ENCODE results near the gene ARID1B. TPM values are rescaled to one million over a fixed set of nuclear protein-coding genes. Genes with fewer than 3 reads are reported as not detected.

The ARID1B gene
- total and polyA plus RNA-seq, 8 donors = 16.2 to 68.0 (median 42.5) TPM

DNA sequence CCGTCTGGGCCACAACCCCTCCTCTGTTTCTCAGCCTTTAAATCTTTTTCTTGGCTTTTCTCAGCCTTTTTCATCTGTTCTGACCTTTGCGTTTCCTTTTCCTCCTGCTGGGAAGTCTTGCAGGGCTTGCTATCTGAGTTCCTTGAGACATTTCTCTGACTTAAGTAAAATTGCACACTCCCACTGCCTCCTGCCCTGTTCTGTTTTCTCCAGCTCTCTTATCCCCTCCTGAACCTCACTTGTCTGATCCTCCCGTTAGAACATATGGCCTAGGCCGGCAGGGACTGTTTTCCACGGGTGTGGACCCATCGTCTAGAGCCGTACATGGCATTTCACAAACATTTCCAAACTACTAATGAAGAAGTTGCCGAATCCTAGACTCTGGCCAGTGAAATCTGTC, 63.0 kb downstream of the ARID1B start:
- WGBS, 2 donors = 59 to 64% methylated on average over 8 of the region's 8 CpGs
- no peak for DNase-seq
- TF ChIP-seq, protein P1, sequence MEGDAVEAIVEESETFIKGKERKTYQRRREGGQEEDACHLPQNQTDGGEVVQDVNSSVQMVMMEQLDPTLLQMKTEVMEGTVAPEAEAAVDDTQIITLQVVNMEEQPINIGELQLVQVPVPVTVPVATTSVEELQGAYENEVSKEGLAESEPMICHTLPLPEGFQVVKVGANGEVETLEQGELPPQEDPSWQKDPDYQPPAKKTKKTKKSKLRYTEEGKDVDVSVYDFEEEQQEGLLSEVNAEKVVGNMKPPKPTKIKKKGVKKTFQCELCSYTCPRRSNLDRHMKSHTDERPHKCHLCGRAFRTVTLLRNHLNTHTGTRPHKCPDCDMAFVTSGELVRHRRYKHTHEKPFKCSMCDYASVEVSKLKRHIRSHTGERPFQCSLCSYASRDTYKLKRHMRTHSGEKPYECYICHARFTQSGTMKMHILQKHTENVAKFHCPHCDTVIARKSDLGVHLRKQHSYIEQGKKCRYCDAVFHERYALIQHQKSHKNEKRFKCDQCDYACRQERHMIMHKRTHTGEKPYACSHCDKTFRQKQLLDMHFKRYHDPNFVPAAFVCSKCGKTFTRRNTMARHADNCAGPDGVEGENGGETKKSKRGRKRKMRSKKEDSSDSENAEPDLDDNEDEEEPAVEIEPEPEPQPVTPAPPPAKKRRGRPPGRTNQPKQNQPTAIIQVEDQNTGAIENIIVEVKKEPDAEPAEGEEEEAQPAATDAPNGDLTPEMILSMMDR (IDR thresholded peaks at IDR 0.05) = no peak
- no peak for FAIRE-seq
- Histone ChIP-seq H3K27ac (no peak overlapping the region), H3K36me3 (no peaks in the 10 kb centered on the region), H3K9me3 (peaks cover 0 to 4% (median 0%) of the 10 kb centered on the region in 4 donors), H3K4me3 (no peak overlapping the region), H3K4me1 (peaks cover 0 to 11% (median 9%) of the 10 kb centered on the region in 3 donors), H3K27me3 (no peaks in the 10 kb centered on the region)
- ATAC-seq = peak in 1 of 4 donors; percentile 18
- intact Hi-C loops (cut with DNase I) = no loop called here

DNA sequence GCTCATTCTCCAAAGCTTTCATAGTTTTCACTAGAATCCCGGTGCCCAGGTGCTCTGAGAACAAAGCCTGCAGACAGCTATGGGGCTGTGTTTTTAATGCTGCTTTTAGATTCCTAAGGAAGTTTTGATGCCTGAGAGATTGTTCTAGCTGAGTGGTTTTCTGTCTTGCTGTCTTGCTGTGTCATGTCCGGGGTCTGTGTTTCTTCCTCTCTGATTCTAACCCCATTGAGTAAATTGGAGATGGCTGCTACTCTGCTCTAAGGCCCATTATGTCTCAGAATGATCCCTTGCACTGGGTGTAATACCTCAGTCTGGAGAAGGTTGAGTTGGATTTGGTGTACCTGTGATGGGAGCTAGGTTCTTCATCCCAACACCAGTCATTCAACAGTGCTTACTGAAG, 63.4 kb downstream of the ARID1B start:
- FAIRE-seq (no peak), DNase-seq (no peak), ATAC-seq (no peak)
- TF ChIP-seq, protein P1 (IDR thresholded peaks at IDR 0.05) = no peak
- Histone ChIP-seq H3K4me1 (peaks cover 0 to 11% (median 9%) of the 10 kb centered on the region in 3 donors), H3K9me3 (no peaks in the 10 kb centered on the region), H3K36me3 (no peaks in the 10 kb centered on the region), H3K27me3 (no peaks in the 10 kb centered on the region), H3K4me3 (no peak overlapping the region), H3K27ac (no peak overlapping the region)
- WGBS, 2 donors = 66 to 69% methylated on average over 2 of the region's 2 CpGs
- intact Hi-C loops (cut with DNase I) = no loop called here

DNA sequence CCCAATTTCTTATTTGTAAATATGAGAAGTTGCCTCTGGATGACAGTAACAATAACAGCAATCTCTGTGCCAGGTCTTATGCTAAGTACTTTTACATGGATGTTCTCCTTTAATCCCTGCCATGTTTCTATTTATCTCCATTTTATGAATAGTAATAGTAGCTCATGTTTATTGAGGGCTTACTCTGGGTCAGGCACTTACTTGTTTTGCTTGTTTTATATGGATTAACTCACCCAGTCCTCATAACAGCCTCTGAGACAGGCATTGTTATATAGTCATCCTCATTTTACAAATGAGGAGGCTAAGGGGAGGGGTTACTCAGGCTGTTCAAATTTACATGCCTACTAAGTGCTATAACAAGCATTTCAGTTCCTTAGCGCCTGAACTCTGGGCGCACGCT, 64.3 kb downstream of the ARID1B start:
- H3K4me3 ChIP-seq = no peak overlapping the region
- FAIRE-seq (no peak), DNase-seq (no peak), ATAC-seq (no peak)
- no peaks in the 10 kb centered on the region for H3K27me3 ChIP-seq
- 94 to 100% methylated on average over 3 of the region's 3 CpGs for WGBS, 2 donors
- H3K27ac ChIP-seq = no peak overlapping the region
- TF ChIP-seq, protein P1 (IDR thresholded peaks at IDR 0.05) = no peak
- intact Hi-C loops (cut with DNase I) = no loop called here
- H3K4me1 ChIP-seq = peaks cover 0 to 11% (median 9%) of the 10 kb centered on the region in 3 donors
- no peaks in the 10 kb centered on the region for H3K36me3 ChIP-seq
- H3K9me3 ChIP-seq = no peaks in the 10 kb centered on the region

DNA sequence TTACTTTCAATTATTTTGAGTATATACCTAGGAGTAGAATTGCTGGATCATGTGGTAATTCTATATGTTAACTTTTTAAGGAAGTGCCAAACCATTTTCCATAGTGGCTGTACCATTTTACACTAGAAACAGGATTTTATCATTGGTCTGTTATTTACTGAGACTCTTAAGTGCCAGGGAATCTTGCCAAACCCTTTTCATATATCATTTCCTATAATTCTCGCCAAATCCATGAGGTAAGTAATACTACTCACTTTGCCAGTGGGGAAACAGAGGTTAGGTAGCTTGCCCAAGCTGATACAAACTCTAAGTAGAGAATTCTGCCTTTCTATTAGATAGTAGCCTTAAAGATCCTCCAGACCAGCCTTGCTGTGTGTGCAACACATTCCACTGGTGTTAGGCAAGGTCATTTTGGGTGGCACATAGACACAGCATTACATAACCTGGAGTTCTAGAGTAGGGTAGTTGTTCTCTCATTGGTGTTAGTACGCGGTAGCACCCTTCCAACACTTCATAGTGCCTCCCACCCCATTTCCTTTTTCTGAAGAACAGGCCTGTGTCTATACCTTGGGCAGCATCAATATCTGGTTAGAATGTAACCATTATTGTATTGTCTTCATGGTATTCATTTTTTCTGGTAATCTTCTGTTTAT, 65.5 kb downstream of the ARID1B start:
- FAIRE-seq = no peak
- Histone ChIP-seq H3K27ac (no peak overlapping the region), H3K9me3 (no peaks in the 10 kb centered on the region), H3K4me3 (no peak overlapping the region), H3K27me3 (no peaks in the 10 kb centered on the region), H3K36me3 (no peaks in the 10 kb centered on the region), H3K4me1 (peaks cover 0 to 11% (median 9%) of the 10 kb centered on the region in 3 donors)
- TF ChIP-seq, protein P1 (IDR thresholded peaks at IDR 0.05) = no peak
- WGBS, 2 donors = 64 to 70% methylated on average over 3 of the region's 3 CpGs
- no peak for DNase-seq
- peak in 2 of 4 donors; percentile 42 to 49 for ATAC-seq
- intact Hi-C loops (cut with DNase I) = no loop called here

DNA sequence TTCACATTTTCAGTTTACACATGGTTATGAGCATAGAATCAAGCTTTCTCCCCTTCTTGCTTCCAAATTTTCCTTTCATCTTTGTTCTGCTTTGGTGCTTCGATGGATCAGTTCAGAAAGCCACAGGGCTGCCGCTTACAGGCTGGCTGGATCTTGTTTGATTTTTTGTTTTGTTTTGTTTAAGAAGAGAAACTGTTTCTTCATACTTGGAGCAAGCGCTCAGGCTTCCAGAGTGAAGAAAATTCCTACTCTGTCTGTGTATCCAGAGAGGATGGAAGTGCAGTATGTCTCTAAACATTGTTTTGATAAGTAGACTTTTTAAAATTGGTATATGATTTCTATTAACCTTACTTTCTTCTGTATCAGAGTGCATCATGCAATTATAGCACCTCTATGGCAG, 66.9 kb downstream of the ARID1B start:
- intact Hi-C loops (cut with DNase I) = no loop called here
- no peaks in the 10 kb centered on the region for H3K27me3 ChIP-seq
- no peak overlapping the region for H3K4me3 ChIP-seq
- H3K9me3 ChIP-seq = no peaks in the 10 kb centered on the region
- no peak overlapping the region for H3K27ac ChIP-seq
- peaks cover 6 to 20% (median 9%) of the 10 kb centered on the region in 3 donors for H3K4me1 ChIP-seq
- H3K36me3 ChIP-seq = no peaks in the 10 kb centered on the region
- ATAC-seq = no peak
- TF ChIP-seq, protein P1 (IDR thresholded peaks at IDR 0.05) = no peak
- no peak for FAIRE-seq
- 90 to 93% methylated on average over 3 of the region's 3 CpGs for WGBS, 2 donors
- no peak for DNase-seq

All from pancreas (tissue), 10 donors.